ENCODE results near the gene FSTL5.

FSTL5 gene

GRCh38 chr4:162102713-162103112 lies 61.1 kb downstream of the FSTL5 start:
- DNase-seq: no peak

GRCh38 chr4:162101337-162101736 lies 62.5 kb downstream of the FSTL5 start:
- no peak for DNase-seq

GRCh38 chr4:162075726-162076125 lies 88.1 kb downstream of the FSTL5 start:
- no peak for DNase-seq

- no peak for DNase-seq
Observed at GRCh38 chr4:162061214-162061613, 102.6 kb downstream of the FSTL5 start.

- DNase-seq: no peak
Observed at GRCh38 chr4:162059656-162060055, 104.1 kb downstream of the FSTL5 start.

- no peak for DNase-seq
Observed at GRCh38 chr4:162056990-162057389, 106.8 kb downstream of the FSTL5 start.

GRCh38 chr4:162046135-162046534 lies 117.7 kb downstream of the FSTL5 start:
- no peak for DNase-seq

- DNase-seq: no peak
Observed at GRCh38 chr4:162038112-162038511, 125.7 kb downstream of the FSTL5 start.

GRCh38 chr4:162017863-162018262 lies 145.9 kb downstream of the FSTL5 start:
- no peak for DNase-seq

GRCh38 chr4:162016991-162017390 lies 146.8 kb downstream of the FSTL5 start:
- DNase-seq: no peak

GRCh38 chr4:162016219-162016618 lies 147.6 kb downstream of the FSTL5 start:
- DNase-seq: no peak

- no peak for DNase-seq
Observed at GRCh38 chr4:162015090-162015489, 148.7 kb downstream of the FSTL5 start.

GRCh38 chr4:162011089-162011488 lies 152.7 kb downstream of the FSTL5 start:
- DNase-seq: no peak

GRCh38 chr4:162010362-162010761 lies 153.4 kb downstream of the FSTL5 start:
- no peak for DNase-seq

- DNase-seq: no peak
Observed at GRCh38 chr4:161992317-161992716, 171.5 kb downstream of the FSTL5 start.

- no peak for DNase-seq
Observed at GRCh38 chr4:161991811-161992210, 172.0 kb downstream of the FSTL5 start.

- DNase-seq: no peak
Observed at GRCh38 chr4:161990721-161991120, 173.1 kb downstream of the FSTL5 start.

- DNase-seq: no peak
Observed at GRCh38 chr4:161988946-161989345, 174.9 kb downstream of the FSTL5 start.

GRCh38 chr4:161987611-161988010 lies 176.2 kb downstream of the FSTL5 start:
- DNase-seq: no peak

- no peak for DNase-seq
Observed at GRCh38 chr4:161952382-161952781, 211.4 kb downstream of the FSTL5 start.

GRCh38 chr4:161949946-161950725 lies 213.7 kb downstream of the FSTL5 start:
- no peak for DNase-seq

- DNase-seq: no peak
Observed at GRCh38 chr4:161948026-161948770, 215.6 kb downstream of the FSTL5 start.

- no peak for DNase-seq
Observed at GRCh38 chr4:161937596-161937995, 226.2 kb downstream of the FSTL5 start.
